HepG2 (cell line): ENCODE data around the gene SPRR2E.

Source experiments
- GZF1 ChIP-seq: sonication (generic); formaldehyde crosslinking; IDR thresholded peaks from 2 replicates; pipeline ENCODE4 v1.5.1; 2020; ENCODE audit warnings: mild to moderate bottlenecking, missing genetic modification reagents
- ZNF10 ChIP-seq: sonication (generic); formaldehyde crosslinking; IDR thresholded peaks from 2 replicates; pipeline ENCODE4 v1.4.0; 2020; ENCODE audit warnings: mild to moderate bottlenecking, low read depth, missing genetic modification reagents, borderline replicate concordance

DNA sequence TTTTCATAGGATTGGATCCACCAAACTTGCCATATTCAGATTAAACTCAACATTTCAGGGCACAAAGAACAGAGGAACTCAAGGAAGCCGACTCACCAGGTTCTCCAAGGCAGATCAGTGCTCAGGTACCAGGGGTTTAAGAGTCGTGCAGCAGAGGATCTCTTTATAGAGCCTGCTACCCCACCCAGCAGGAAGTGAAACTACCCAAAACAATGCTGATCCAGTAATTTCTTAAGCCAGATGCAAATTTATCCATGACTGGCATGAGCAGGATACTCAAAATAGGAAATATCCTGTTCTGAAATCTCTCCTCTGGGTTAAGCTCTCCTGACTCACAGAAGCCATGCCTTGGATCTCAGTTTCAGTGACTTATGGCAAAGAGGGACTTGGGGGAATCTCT is 37.0 kb downstream of the SPRR2E start, which contains the start of gene SPRR2A:
- TF ChIP-seq ZNF10 (no peak), GZF1 (CRISPR knock-in tag) (no peak)
